Liver (tissue), 9 donors: Measurements from ENCODE around the gene RNF34. TPM values are rescaled to one million over a fixed set of nuclear protein-coding genes. Genes with fewer than 3 reads are reported as not detected.

Experiments
- DNase-seq: peaks from one replicate; pipeline ENCODE4 v3.0.0-alpha.2; 2017; ENCODE audit warnings: low spot score
- H3K27ac ChIP-seq, 2 donors: one replicate each; pipeline ENCODE4 v1.7.0; 2013; ENCODE audit warnings: inconsistent platforms in 2 of 2, low read length in 2 of 2, control low read depth in 1 of 2, low read depth in 1 of 2, mild to moderate bottlenecking in 1 of 2
- H3K27me3 ChIP-seq, 4 donors: one replicate each; pipeline versions ENCODE4 v1.6.1 to v1.7.0; 2013; ENCODE audit warnings: low read length in 3 of 4, inconsistent platforms in 1 of 4, mild to moderate bottlenecking in 1 of 4, moderate library complexity in 1 of 4; ENCODE audit not compliant: control insufficient read depth in 4 of 4, insufficient read depth in 4 of 4
- H3K36me3 ChIP-seq, 4 donors: one replicate each; pipeline versions ENCODE4 v1.6.1 to v1.7.0; 2013; ENCODE audit warnings: low read length in 3 of 4, mild to moderate bottlenecking in 3 of 4, low read depth in 1 of 4, moderate library complexity in 1 of 4; ENCODE audit not compliant: control insufficient read depth in 4 of 4, insufficient read depth in 3 of 4
- H3K4me1 ChIP-seq, 4 donors: one replicate each; pipeline versions ENCODE4 v1.6.1 to v1.7.0; 2013; ENCODE audit warnings: low read length in 3 of 4, mild to moderate bottlenecking in 3 of 4, moderate library complexity in 1 of 4; ENCODE audit not compliant: control insufficient read depth in 4 of 4, insufficient read depth in 4 of 4
- H3K4me3 ChIP-seq, 3 donors: one replicate each; pipeline versions ENCODE4 v1.6.1 to v1.7.0; 2013; ENCODE audit warnings: low read length in 3 of 3, control low read depth in 1 of 3, low read depth in 1 of 3, mild to moderate bottlenecking in 1 of 3
- H3K9ac ChIP-seq, 2 donors: one replicate each; pipeline ENCODE4 v1.7.0; 2013; ENCODE audit warnings: low read length in 2 of 2, mild to moderate bottlenecking in 2 of 2, moderate library complexity in 2 of 2, control low read depth in 1 of 2, low read depth in 1 of 2
- H3K9me3 ChIP-seq, 4 donors: one replicate each; pipeline versions ENCODE4 v1.6.1 to v1.7.0; 2013; ENCODE audit warnings: low read length in 3 of 4; ENCODE audit not compliant: control insufficient read depth in 4 of 4
- EGR1 ChIP-seq, 2 donors: IDR thresholded peaks; 2 replicates each; pipeline ENCODE4 v1.6.1; 2016 to 2018; ENCODE audit warnings: antibody characterized with exemption in 2 of 2, low read depth in 2 of 2
- FOXA2 ChIP-seq: IDR thresholded peaks from 2 replicates; pipeline ENCODE4 v1.6.1; 2016; ENCODE audit warnings: antibody characterized with exemption
- GABPA ChIP-seq, 2 donors: IDR thresholded peaks in 1 of 2; conservative IDR thresholded peaks in 1 of 2; 2 replicates each; pipeline ENCODE4 v1.6.1; 2016; ENCODE audit warnings: antibody characterized with exemption in 2 of 2, mild to moderate bottlenecking in 1 of 2, moderate library complexity in 1 of 2
- HNF4A ChIP-seq, 2 donors: conservative IDR thresholded peaks; 2 replicates each; pipeline ENCODE4 v1.6.1; 2016; ENCODE audit warnings: antibody characterized with exemption in 2 of 2, mild to moderate bottlenecking in 2 of 2
- JUND ChIP-seq, 2 donors: IDR thresholded peaks; 2 replicates each; pipeline ENCODE4 v1.6.1; 2016; ENCODE audit warnings: antibody characterized with exemption in 2 of 2
- NR2F2 ChIP-seq: IDR thresholded peaks from 2 replicates; pipeline ENCODE4 v1.6.1; 2016; ENCODE audit warnings: antibody characterized with exemption
- RAD21 ChIP-seq, 2 donors: IDR thresholded peaks; 2 replicates each; pipeline ENCODE4 v1.6.1; 2016; ENCODE audit warnings: antibody characterized with exemption in 2 of 2, mild to moderate bottlenecking in 2 of 2
- RXRA ChIP-seq, 2 donors: IDR thresholded peaks; 2 replicates each; pipeline ENCODE4 v1.6.1; 2017 to 2018; ENCODE audit warnings: antibody characterized with exemption in 2 of 2, mild to moderate bottlenecking in 1 of 2
- SP1 ChIP-seq: IDR thresholded peaks from 2 replicates; pipeline ENCODE4 v1.6.1; 2018; ENCODE audit warnings: antibody characterized with exemption, mild to moderate bottlenecking
- TAF1 ChIP-seq: conservative IDR thresholded peaks from 2 replicates; pipeline ENCODE4 v1.6.1; 2016; ENCODE audit warnings: antibody characterized with exemption, mild to moderate bottlenecking
- WGBS: extraction: QIAGEN DNeasy Blood & Tissue Kit; methylation state at CpG from one replicate; pipeline ENCODE4 v1.1.7; 2013; 5-methylcytosine and 5-hydroxymethylcytosine counted together
- polyA plus RNA-seq, 2 donors: library from polyadenylated mRNA; stranded (reverse) in 1 of 2; unstranded in 1 of 2; fragments of 200-250 nt in 1 of 2; fragments of >200 nt in 1 of 2; fragmentation: Nextera tagmentation in 1 of 2; extraction: Ambion mirVana in 1 of 2; gene quantifications; one replicate each; pipeline versions ENCODE4 v1.2.1 to v1.2.3, GENCODE V29; 2013 to 2015
- total RNA-seq, 2 donors: library from RNA; depleted of rRNA; stranded (reverse); fragments of >200 nt; gene quantifications; one replicate each; pipeline ENCODE4 v1.2.3, GENCODE V29; 2014
- TF ChIP-seq, protein P1 (sequence below): fragments of 150-350 bp; IDR thresholded peaks from 2 replicates; pipeline ENCODE4 v1.5.1; 2017; ENCODE audit warnings: improper control_type of control experiment, low read depth, low read length; ENCODE audit not compliant: missing input control
- TF ChIP-seq, protein P2 (sequence below): IDR thresholded peaks from 2 replicates; pipeline ENCODE4 v1.6.1; 2016; ENCODE audit warnings: antibody characterized with exemption
- donor health status: healthy.
- donor health status: healthy.
- donor health status: healthy.
- donor health status: healthy.
- donor health status: healthy.

Gene RNF34
- total and polyA plus RNA-seq, 4 donors = 9.5 to 27.7 (median 17.9) TPM

DNA sequence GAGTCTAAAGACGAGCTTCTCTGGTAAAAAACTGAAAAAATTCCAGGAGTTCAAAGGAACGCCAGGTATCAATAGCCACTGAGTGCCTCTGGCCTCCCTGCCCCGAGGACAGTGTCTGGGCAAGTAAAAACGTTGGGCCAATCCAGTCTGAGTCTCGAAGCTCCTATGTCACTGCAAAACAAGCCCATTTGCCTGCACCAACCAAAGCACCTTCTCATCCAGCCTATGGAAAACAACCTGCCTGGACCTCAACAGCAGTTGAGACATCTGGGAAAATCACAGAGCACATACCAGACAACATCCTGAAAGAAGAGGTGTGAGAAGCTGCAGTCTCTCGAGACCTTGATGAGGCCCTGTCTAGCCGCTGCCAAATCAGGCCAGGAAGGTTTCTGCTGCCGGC is 56.6 kb downstream of the RNF34 start (continued):
- TF ChIP-seq, protein P1, sequence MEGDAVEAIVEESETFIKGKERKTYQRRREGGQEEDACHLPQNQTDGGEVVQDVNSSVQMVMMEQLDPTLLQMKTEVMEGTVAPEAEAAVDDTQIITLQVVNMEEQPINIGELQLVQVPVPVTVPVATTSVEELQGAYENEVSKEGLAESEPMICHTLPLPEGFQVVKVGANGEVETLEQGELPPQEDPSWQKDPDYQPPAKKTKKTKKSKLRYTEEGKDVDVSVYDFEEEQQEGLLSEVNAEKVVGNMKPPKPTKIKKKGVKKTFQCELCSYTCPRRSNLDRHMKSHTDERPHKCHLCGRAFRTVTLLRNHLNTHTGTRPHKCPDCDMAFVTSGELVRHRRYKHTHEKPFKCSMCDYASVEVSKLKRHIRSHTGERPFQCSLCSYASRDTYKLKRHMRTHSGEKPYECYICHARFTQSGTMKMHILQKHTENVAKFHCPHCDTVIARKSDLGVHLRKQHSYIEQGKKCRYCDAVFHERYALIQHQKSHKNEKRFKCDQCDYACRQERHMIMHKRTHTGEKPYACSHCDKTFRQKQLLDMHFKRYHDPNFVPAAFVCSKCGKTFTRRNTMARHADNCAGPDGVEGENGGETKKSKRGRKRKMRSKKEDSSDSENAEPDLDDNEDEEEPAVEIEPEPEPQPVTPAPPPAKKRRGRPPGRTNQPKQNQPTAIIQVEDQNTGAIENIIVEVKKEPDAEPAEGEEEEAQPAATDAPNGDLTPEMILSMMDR = no peak
- TF ChIP-seq NR2F2 = no peak

DNA sequence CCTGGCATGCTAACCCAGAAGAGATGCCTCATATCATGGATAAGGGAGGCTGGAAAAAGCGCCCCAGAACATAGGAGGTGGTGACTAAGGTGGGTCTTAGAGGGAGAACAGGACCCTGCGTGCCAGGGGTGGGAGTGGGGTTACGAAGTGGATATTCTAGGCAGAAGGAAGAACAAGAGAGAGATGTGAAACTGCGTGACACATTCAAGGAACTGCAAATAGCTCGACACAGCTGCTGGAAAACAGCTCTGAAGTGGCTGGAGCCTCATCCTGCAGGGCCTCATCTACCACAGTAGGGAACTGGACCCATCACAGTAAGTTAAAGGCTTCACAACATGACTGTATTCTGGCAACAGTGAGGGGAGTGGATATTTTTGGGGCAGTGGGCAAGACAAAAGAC is 61.1 kb downstream of the RNF34 start:
- no peak overlapping the region for H3K4me3 ChIP-seq
- no peak overlapping the region for H3K27ac ChIP-seq
- H3K27me3 ChIP-seq = no peaks in the 10 kb centered on the region
- 92% methylated on average over 5 of the region's 5 CpGs for WGBS
- TF ChIP-seq FOXA2 (no peak), RXRA (IDR thresholded peaks at IDR 0.05) (no peak), EGR1 (IDR thresholded peaks at IDR 0.05; ENCODE audit: low read depth in 2 of 2) (no peak), TAF1 (no peak), SP1 (no peak), HNF4A (conservative IDR thresholded peaks at IDR 0.05) (no peak), GABPA (IDR thresholded peaks at IDR 0.05 in 1 of 2, conservative IDR thresholded peaks at IDR 0.05 in 1 of 2) (no peak)
- TF ChIP-seq, protein P2, sequence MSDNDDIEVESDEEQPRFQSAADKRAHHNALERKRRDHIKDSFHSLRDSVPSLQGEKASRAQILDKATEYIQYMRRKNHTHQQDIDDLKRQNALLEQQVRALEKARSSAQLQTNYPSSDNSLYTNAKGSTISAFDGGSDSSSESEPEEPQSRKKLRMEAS = no peak
- TF ChIP-seq, protein P1 = no peak
- peaks cover 0 to 2% (median under 1%) of the 10 kb centered on the region in 4 donors for H3K4me1 ChIP-seq
- no peaks in the 10 kb centered on the region for H3K36me3 ChIP-seq
- DNase-seq = no peak
- H3K9me3 ChIP-seq = no peaks in the 10 kb centered on the region
- H3K9ac ChIP-seq = no peak overlapping the region

DNA sequence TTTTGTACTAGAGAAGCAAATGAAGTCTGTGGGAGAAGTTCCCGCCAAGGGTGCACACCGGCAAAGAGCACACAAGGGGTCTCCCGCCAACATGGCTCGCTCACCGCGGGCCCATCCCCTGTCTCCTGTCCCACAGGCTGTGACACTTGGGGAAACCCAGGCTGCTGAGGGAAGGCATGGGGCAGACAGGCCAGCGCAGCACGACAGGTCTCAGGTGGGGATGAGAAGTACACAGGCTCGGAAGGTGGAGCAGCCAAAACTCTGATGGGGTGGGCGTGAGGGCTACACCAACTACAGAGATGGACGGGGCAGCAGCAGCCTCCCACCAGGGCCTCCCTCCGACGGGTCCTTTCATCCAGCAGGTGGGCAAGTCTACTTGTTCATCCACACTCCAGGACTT is 64.4 kb downstream of the RNF34 start:
- no peak for DNase-seq
- Histone ChIP-seq H3K9me3 (no peaks in the 10 kb centered on the region), H3K4me3 (no peak overlapping the region), H3K9ac (no peak overlapping the region), H3K27me3 (no peaks in the 10 kb centered on the region), H3K27ac (no peak overlapping the region), H3K36me3 (no peaks in the 10 kb centered on the region), H3K4me1 (peaks cover 3 to 11% (median 7%) of the 10 kb centered on the region in 4 donors)
- TF ChIP-seq JUND (IDR thresholded peaks at IDR 0.05) (no peak), RAD21 (IDR thresholded peaks at IDR 0.05) (no peak)
- WGBS = 98% methylated on average over 13 of the region's 13 CpGs
